Trophoblast cell (in vitro differentiated cells and primary cell): ENCODE measurements around the gene COX6A2.
"Not testable (repeated sequence)": the region's sequence is repeated elsewhere in the genome, so short reads cannot be mapped to it uniquely, and the experiment has no call there.

Experiments
- DNase-seq, 2 donors: peaks; one replicate each; pipeline ENCODE4 v3.0.0-alpha.2; 2016
- H2AFZ ChIP-seq: 2 replicates; pipeline ENCODE4 v1.6.1; 2013; ENCODE audit warnings: low read length, moderate library complexity, mild to moderate bottlenecking; ENCODE audit not compliant: insufficient read depth, poor library complexity
- H2AK5ac ChIP-seq: 2 replicates; pipeline ENCODE4 v1.6.1; 2013; ENCODE audit warnings: mild to moderate bottlenecking, low read length
- H2BK120ac ChIP-seq: 2 replicates; pipeline ENCODE4 v1.6.1; 2013; ENCODE audit warnings: low read length, mild to moderate bottlenecking, moderate library complexity; ENCODE audit not compliant: insufficient read depth, poor library complexity
- H2BK12ac ChIP-seq: 2 replicates; pipeline ENCODE4 v1.6.1; 2013; ENCODE audit warnings: mild to moderate bottlenecking, low read length, moderate library complexity
- H2BK5ac ChIP-seq: 2 replicates; pipeline ENCODE4 v1.6.1; 2013; ENCODE audit warnings: low read length, low read depth, moderate library complexity, mild to moderate bottlenecking; ENCODE audit not compliant: poor library complexity
- H3K14ac ChIP-seq: 2 replicates; pipeline ENCODE4 v1.6.1; 2013; ENCODE audit warnings: mild to moderate bottlenecking, low read length
- H3K18ac ChIP-seq: 2 replicates; pipeline ENCODE4 v1.6.1; 2013; ENCODE audit warnings: mild to moderate bottlenecking, low read length
- H3K23ac ChIP-seq: 2 replicates; pipeline ENCODE4 v1.6.1; 2013; ENCODE audit warnings: low read length
- H3K27ac ChIP-seq: 2 replicates; pipeline ENCODE4 v1.5.1; 2013; ENCODE audit warnings: low read depth, mild to moderate bottlenecking, inconsistent platforms, low read length, moderate library complexity
- H3K27me3 ChIP-seq: 2 replicates; pipeline ENCODE4 v1.6.1; 2013; ENCODE audit warnings: inconsistent platforms, mild to moderate bottlenecking, low read length, moderate library complexity; ENCODE audit not compliant: insufficient read depth
- H3K36me3 ChIP-seq, 2 experiments: 1 replicate in 1 of 2; 2 replicates in 1 of 2; pipeline ENCODE4 v1.6.1; 2013; ENCODE audit warnings: low read length in 2 of 2, mild to moderate bottlenecking in 2 of 2, moderate library complexity in 1 of 2; ENCODE audit not compliant: insufficient read depth in 2 of 2, control insufficient read depth in 1 of 2
- H3K4ac ChIP-seq: 2 replicates; pipeline ENCODE4 v1.6.1; 2013; ENCODE audit warnings: low read depth, mild to moderate bottlenecking, low read length, moderate library complexity
- H3K4me1 ChIP-seq, 2 experiments: 1 replicate in 1 of 2; 2 replicates in 1 of 2; pipeline ENCODE4 v1.6.1; 2013; ENCODE audit warnings: low read length in 2 of 2, mild to moderate bottlenecking in 2 of 2, moderate library complexity in 1 of 2; ENCODE audit not compliant: insufficient read depth in 2 of 2, control insufficient read depth in 1 of 2
- H3K4me2 ChIP-seq: 2 replicates; pipeline ENCODE4 v1.6.1; 2013; ENCODE audit warnings: inconsistent platforms, mild to moderate bottlenecking, low read length, moderate library complexity
- H3K4me3 ChIP-seq: 2 replicates; pipeline ENCODE4 v1.5.1; 2013; ENCODE audit warnings: mild to moderate bottlenecking, low read depth, low read length, inconsistent platforms
- H3K79me1 ChIP-seq: one replicate; pipeline ENCODE4 v1.6.1; 2013; ENCODE audit warnings: low read length
- H3K79me2 ChIP-seq: 2 replicates; pipeline ENCODE4 v1.6.1; 2013; ENCODE audit warnings: low read length, mild to moderate bottlenecking; ENCODE audit not compliant: control insufficient read depth, insufficient read depth, poor library complexity
- H3K9ac ChIP-seq: 2 replicates; pipeline ENCODE4 v1.6.1; 2013; ENCODE audit warnings: mild to moderate bottlenecking, low read length
- H3K9me3 ChIP-seq: 2 replicates; pipeline ENCODE4 v1.6.1; 2013; ENCODE audit warnings: low read depth, mild to moderate bottlenecking, control low read depth, inconsistent platforms, low read length; ENCODE audit not compliant: insufficient read depth
- H4K12ac ChIP-seq: 2 replicates; pipeline ENCODE4 v1.6.1; 2013; ENCODE audit warnings: low read depth, mild to moderate bottlenecking, low read length, moderate library complexity
- H4K8ac ChIP-seq: 2 replicates; pipeline ENCODE4 v1.6.1; 2013; ENCODE audit warnings: low read depth, mild to moderate bottlenecking, low read length, moderate library complexity
- H4K91ac ChIP-seq: one replicate; pipeline ENCODE4 v1.6.1; 2013; ENCODE audit warnings: low read depth, mild to moderate bottlenecking, low read length, moderate library complexity
- WGBS: extraction: QIAGEN DNeasy Blood & Tissue Kit; methylation state at CpG from one replicate; pipeline ENCODE4 v1.1.7; 2013; ENCODE audit warnings: missing lambda C conversion rate; ENCODE audit not compliant: insufficient read length, insufficient coverage; ENCODE audit errors: extremely low coverage; 5-methylcytosine and 5-hydroxymethylcytosine counted together

Gene COX6A2

DNA sequence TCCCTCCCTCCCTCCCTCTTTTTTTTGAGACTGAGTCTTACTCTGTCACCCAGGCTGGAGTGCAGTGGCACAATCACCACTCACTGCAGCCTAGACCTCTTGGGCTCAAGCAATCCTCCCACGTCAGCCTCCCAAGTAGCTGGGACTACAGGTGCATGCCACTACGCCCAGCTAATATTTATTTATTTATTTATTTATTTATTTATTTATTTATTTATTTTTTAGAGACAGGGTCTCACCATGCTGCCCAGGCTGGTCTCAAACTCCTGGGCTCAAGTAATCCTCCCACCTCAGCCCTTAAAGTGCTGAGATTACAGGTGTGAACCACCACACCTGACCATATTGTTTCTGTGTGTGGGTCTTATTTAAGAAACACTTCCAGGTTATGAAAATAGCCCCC lies 11.1 kb downstream of the COX6A2 start:
- H3K9me3 ChIP-seq: peaks cover 16% of the 10 kb centered on the region
- H3K9ac ChIP-seq, H2BK120ac ChIP-seq, H2BK5ac ChIP-seq, H2AFZ ChIP-seq, H2BK12ac ChIP-seq, H2AK5ac ChIP-seq, H3K27ac ChIP-seq, H3K79me1 ChIP-seq, H3K4me3 ChIP-seq, H3K4ac ChIP-seq, H3K18ac ChIP-seq, H3K79me2 ChIP-seq, H3K23ac ChIP-seq, H4K91ac ChIP-seq, H3K4me2 ChIP-seq, H3K27me3 ChIP-seq, H3K4me1 ChIP-seq, H3K14ac ChIP-seq, H3K36me3 ChIP-seq, H4K8ac ChIP-seq, DNase-seq, H4K12ac ChIP-seq: not testable (repeated sequence)
- no CpG with 5 or more reads among the region's 2 CpGs for WGBS

DNA sequence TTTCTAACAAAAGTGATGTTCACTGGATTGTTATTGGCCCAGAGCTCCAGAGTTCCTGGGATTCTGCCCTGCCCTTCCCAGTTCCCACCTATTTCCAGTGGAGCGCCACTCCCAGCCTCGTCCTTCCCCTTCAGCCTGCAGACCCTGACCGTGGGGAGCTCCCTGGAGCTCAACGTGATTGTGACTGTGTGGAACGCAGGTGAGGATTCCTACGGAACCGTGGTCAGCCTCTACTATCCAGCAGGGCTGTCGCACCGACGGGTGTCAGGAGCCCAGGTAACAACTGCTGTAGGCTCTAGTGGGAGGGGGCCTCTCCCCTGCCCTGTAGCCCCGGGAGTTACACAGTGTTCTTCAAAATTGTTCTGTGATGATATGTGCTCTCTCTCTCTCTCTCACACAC lies 11.8 kb downstream of the COX6A2 start:
- no peak overlapping the region for H3K14ac ChIP-seq
- H3K4me3 ChIP-seq: no peak overlapping the region
- H3K27ac ChIP-seq: no peak overlapping the region
- no peak overlapping the region for H3K18ac ChIP-seq
- H3K79me1 ChIP-seq: no peaks in the 10 kb centered on the region
- no peaks in the 10 kb centered on the region for H3K79me2 ChIP-seq
- no peak overlapping the region for H3K4ac ChIP-seq
- H3K4me2 ChIP-seq: no peak overlapping the region
- no peaks in the 10 kb centered on the region for H3K36me3 ChIP-seq
- H2BK120ac ChIP-seq: no peak overlapping the region
- peaks cover 16% of the 10 kb centered on the region for H3K9me3 ChIP-seq
- no CpG with 5 or more reads among the region's 11 CpGs for WGBS
- H2BK5ac ChIP-seq: no peak overlapping the region
- H3K27me3 ChIP-seq: no peaks in the 10 kb centered on the region
- H2BK12ac ChIP-seq: no peak overlapping the region
- H3K23ac ChIP-seq: no peak overlapping the region
- H3K4me1 ChIP-seq: no peaks in the 10 kb centered on the region
- peak overlapping the region; percentile 35 for H4K12ac ChIP-seq
- no peak overlapping the region for H2AK5ac ChIP-seq
- H3K9ac ChIP-seq: no peak overlapping the region
- H2AFZ ChIP-seq: no peak overlapping the region
- no peak overlapping the region for H4K91ac ChIP-seq
- no peak for DNase-seq
- no peak overlapping the region for H4K8ac ChIP-seq

DNA sequence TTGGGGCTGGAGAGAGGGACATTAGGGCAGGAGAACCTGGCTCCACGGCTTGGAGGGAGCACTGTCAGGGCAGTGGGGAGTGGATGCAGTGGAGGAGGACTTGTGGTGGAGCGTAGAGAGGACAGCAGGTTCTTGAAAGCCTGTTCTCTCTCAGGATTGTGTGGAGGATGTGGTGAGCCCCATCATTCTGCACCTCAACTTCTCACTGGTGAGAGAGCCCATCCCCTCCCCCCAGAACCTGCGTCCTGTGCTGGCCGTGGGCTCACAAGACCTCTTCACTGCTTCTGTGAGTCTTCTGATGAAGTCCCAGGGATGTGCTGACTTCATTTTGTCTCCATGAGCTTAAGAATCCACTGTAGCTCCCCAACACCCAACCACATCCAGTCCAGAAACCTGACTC lies 13.5 kb downstream of the COX6A2 start:
- Histone ChIP-seq H4K12ac (no peak overlapping the region), H3K18ac (no peak overlapping the region), H3K27ac (no peak overlapping the region), H2AFZ (no peak overlapping the region), H2BK12ac (no peak overlapping the region), H3K23ac (no peak overlapping the region), H2AK5ac (no peak overlapping the region), H3K9ac (no peak overlapping the region), H4K91ac (no peak overlapping the region), H2BK120ac (no peak overlapping the region), H3K79me1 (no peaks in the 10 kb centered on the region), H3K9me3 (peaks cover 18% of the 10 kb centered on the region), H3K4ac (no peak overlapping the region), H3K4me2 (no peak overlapping the region), H3K4me1 (no peaks in the 10 kb centered on the region), H2BK5ac (no peak overlapping the region), H3K79me2 (no peaks in the 10 kb centered on the region), H4K8ac (no peak overlapping the region), H3K36me3 (no peaks in the 10 kb centered on the region), H3K27me3 (no peaks in the 10 kb centered on the region), H3K4me3 (no peak overlapping the region), H3K14ac (no peak overlapping the region)
- DNase-seq: no peak
- WGBS: no CpG with 5 or more reads among the region's 4 CpGs

- Histone ChIP-seq H3K4ac (no peak overlapping the region), H3K79me1 (no peaks in the 10 kb centered on the region), H4K12ac (no peak overlapping the region), H2BK5ac (no peak overlapping the region), H3K4me1 (no peaks in the 10 kb centered on the region), H3K79me2 (no peaks in the 10 kb centered on the region), H3K27ac (no peak overlapping the region), H3K14ac (no peak overlapping the region), H3K9me3 (peaks cover 18% of the 10 kb centered on the region), H3K4me3 (no peak overlapping the region), H3K36me3 (no peaks in the 10 kb centered on the region), H3K4me2 (no peak overlapping the region), H3K9ac (no peak overlapping the region), H3K23ac (no peak overlapping the region), H2BK120ac (no peak overlapping the region), H4K91ac (no peak overlapping the region), H3K27me3 (no peaks in the 10 kb centered on the region), H2AFZ (no peak overlapping the region), H3K18ac (no peak overlapping the region), H4K8ac (no peak overlapping the region), H2BK12ac (no peak overlapping the region), H2AK5ac (no peak overlapping the region)
- no CpG with 5 or more reads among the region's 4 CpGs for WGBS
- DNase-seq: no peak
Measured at GRCh38 chr16:31413943-31414342, 14.2 kb downstream of the COX6A2 start.
